K562 (cell line): Measurements from ENCODE around the gene NPAS3. TPM values are rescaled to one million over a fixed set of nuclear protein-coding genes. Genes with fewer than 3 reads are reported as not detected.

ENCODE experiments used
- ATAC-seq: fragments of 200-7000 bp; cut with Tn5 transposase; 3 replicates; pipeline ENCODE4 v1.9.1; 2020; ENCODE audit warnings: moderate library complexity
- BruUV-seq: library from RNA; stranded (reverse); fragments of 400-500 nt; replicated peaks from 2 replicates; lab custom pipeline; 2021; lab: Mats Ljungman, UMichigan
- CTCF ChIA-PET: fragments of 300-600 bp; formaldehyde crosslinking; extraction: SDS; loops from one replicate; lab custom pipeline; 2021; ENCODE audit warnings: low intra/inter-chr PET ratio; lab: Yijun Ruan, JAX
- POLR2A ChIA-PET: fragments of 300-600, 350-650 bp; sonication (Branson Sonifier 250); formaldehyde crosslinking; extraction: SDS; loops from one replicate; lab custom pipeline; 2021; ENCODE audit warnings: antibody characterized with exemption, inconsistent platforms; lab: Yijun Ruan, JAX
- DNase-seq, 4 experiments: peaks; one replicate each; pipeline versions ENCODE4 v3.0.0 to v3.0.0-alpha.2; 2011 to 2018; ENCODE audit warnings: low spot score in 3 of 4, mixed read lengths in 3 of 4; ENCODE audit errors: extremely low read depth in 1 of 4
- FAIRE-seq: peaks from 2 replicates; lab custom pipeline; 2011; peaks lifted over from hg19 to GRCh38; lab: Jason Lieb, UNC
- H2AFZ ChIP-seq: 2 replicates; pipeline ENCODE4 v1.6.0; 2011; ENCODE audit warnings: low read depth, low read length, control low read depth, inconsistent platforms
- H3K27ac ChIP-seq: fragments of 200-600 bp; 3 replicates; pipeline ENCODE4 v1.8.0; 2011; ENCODE audit warnings: low read depth, mild to moderate bottlenecking, control low read depth, inconsistent platforms, low read length, moderate library complexity, mixed read lengths; ENCODE audit errors: extremely low read depth
- H3K27me3 ChIP-seq, 2 experiments: fragments of 300-600 bp in 1 of 2; 2 replicates in 1 of 2; 3 replicates in 1 of 2; pipeline versions ENCODE4 v1.6.0 to v1.8.0; 2011; ENCODE audit warnings: inconsistent platforms in 2 of 2, low read length in 2 of 2, mild to moderate bottlenecking in 1 of 2, mixed read lengths in 1 of 2, moderate library complexity in 1 of 2; ENCODE audit not compliant: control insufficient read depth in 2 of 2, insufficient read depth in 2 of 2
- H3K36me3 ChIP-seq: fragments of 300-600 bp; 3 replicates; pipeline ENCODE4 v1.8.0; 2011; ENCODE audit warnings: mild to moderate bottlenecking, low read length, inconsistent platforms; ENCODE audit not compliant: control insufficient read depth, insufficient read depth
- H3K4me1 ChIP-seq, 2 experiments: fragments of 200-600 bp in 1 of 2; replicated peaks in 1 of 2; 2 replicates in 1 of 2; 3 replicates in 1 of 2; pipeline versions ENCODE4 v1.5.1 to v1.8.0; 2011; ENCODE audit warnings: inconsistent platforms in 2 of 2, low read length in 2 of 2, mild to moderate bottlenecking in 1 of 2, mixed read lengths in 1 of 2, moderate library complexity in 1 of 2; ENCODE audit not compliant: control insufficient read depth in 2 of 2, insufficient read depth in 2 of 2
- H3K4me2 ChIP-seq: 2 replicates; pipeline ENCODE4 v1.6.1; 2011; ENCODE audit warnings: low read length, control low read depth, inconsistent platforms, mixed read lengths; ENCODE audit not compliant: insufficient read depth
- H3K4me3 ChIP-seq: fragments of 200-600 bp; sonication (generic), shearing (Covaris generic); 2 replicates; pipeline ENCODE4 v1.5.1; 2016; ENCODE audit warnings: control low read depth, inconsistent platforms
- H3K79me2 ChIP-seq: fragments of 200-600 bp; 3 replicates; pipeline ENCODE4 v1.8.0; 2011; ENCODE audit warnings: low read length, inconsistent platforms; ENCODE audit not compliant: control insufficient read depth, insufficient read depth
- H3K9ac ChIP-seq, 2 experiments: 2 replicates each; pipeline versions ENCODE4 v1.6.0 to v1.6.1; 2011; ENCODE audit warnings: low read depth in 2 of 2, low read length in 2 of 2, control low read depth in 1 of 2, inconsistent platforms in 1 of 2, mild to moderate bottlenecking in 1 of 2, mixed read lengths in 1 of 2; ENCODE audit not compliant: insufficient read depth in 1 of 2
- H3K9me1 ChIP-seq: one replicate; pipeline ENCODE4 v1.6.0; 2011; ENCODE audit warnings: inconsistent platforms, mild to moderate bottlenecking, low read length, moderate library complexity; ENCODE audit not compliant: control insufficient read depth, insufficient read depth
- H3K9me3 ChIP-seq: replicated peaks from 2 replicates; pipeline ENCODE4 v1.5.1; 2011; ENCODE audit warnings: low read depth, low read length, inconsistent platforms; ENCODE audit not compliant: control insufficient read depth, insufficient read depth
- H4K20me1 ChIP-seq: replicated peaks from 2 replicates; pipeline ENCODE4 v1.6.1; 2011; ENCODE audit warnings: low read length, inconsistent platforms, mixed read lengths; ENCODE audit not compliant: control insufficient read depth, insufficient read depth
- CCNT2 ChIP-seq: IDR thresholded peaks from 2 replicates; pipeline ENCODE4 v1.6.1; 2011; ENCODE audit warnings: borderline replicate concordance, low read depth, mild to moderate bottlenecking, moderate library complexity, mixed read lengths, low read length; ENCODE audit not compliant: insufficient read length; ENCODE audit errors: extremely low read depth
- CHD1 ChIP-seq: fragments of 200-600 bp; sonication (generic); IDR thresholded peaks from one replicate; pipeline ENCODE4 v1.6.1; 2012; ENCODE audit warnings: mild to moderate bottlenecking, moderate library complexity, low read length, inconsistent platforms
- FIP1L1 ChIP-seq: fragments of 200-400 bp; formaldehyde crosslinking; IDR thresholded peaks from 2 replicates; pipeline ENCODE4 v1.6.1; 2018; ENCODE audit warnings: mild to moderate bottlenecking, low read depth, low read length; ENCODE audit not compliant: poor library complexity, severe bottlenecking
- HMG20A ChIP-seq: fragments of 450-650 bp; formaldehyde crosslinking; conservative IDR thresholded peaks from 2 replicates; pipeline ENCODE4 v1.4.0; 2020; ENCODE audit warnings: mild to moderate bottlenecking, mixed read lengths
- HNRNPK ChIP-seq: fragments of 200-400 bp; formaldehyde crosslinking; IDR thresholded peaks from one replicate; pipeline ENCODE4 v1.6.1; 2018; ENCODE audit warnings: mild to moderate bottlenecking, low read depth, low read length; ENCODE audit not compliant: poor library complexity, severe bottlenecking
- NCOA4 ChIP-seq: fragments of 450-650 bp; IDR thresholded peaks from 2 replicates; pipeline ENCODE4 v1.6.1; 2018; ENCODE audit warnings: mild to moderate bottlenecking; ENCODE audit not compliant: partially characterized antibody
- NRF1 ChIP-seq, 2 experiments: fragments of 450-650 bp; IDR thresholded peaks in 1 of 2; conservative IDR thresholded peaks in 1 of 2; 2 replicates each; pipeline ENCODE4 v1.6.1; 2014; ENCODE audit warnings: mild to moderate bottlenecking in 2 of 2
- POLR2B ChIP-seq: fragments of 450-650 bp; IDR thresholded peaks from 2 replicates; pipeline ENCODE4 v1.6.1; 2018; ENCODE audit warnings: low read depth; ENCODE audit not compliant: partially characterized antibody
- TCF7 ChIP-seq: sonication (generic); IDR thresholded peaks from 2 replicates; pipeline ENCODE4 v1.6.1; 2016; ENCODE audit warnings: antibody characterized with exemption, borderline replicate concordance
- WGBS: fragments of 100-300 bp; shearing (Covaris generic); methylation state at CpG from one replicate; pipeline ENCODE4 v1.1.6; 2016; ENCODE audit warnings: low coverage, mixed read lengths; ENCODE audit not compliant: insufficient coverage; ENCODE audit errors: missing lambda C conversion rate; 5-methylcytosine and 5-hydroxymethylcytosine counted together
- in situ Hi-C: fragments of 300-500 bp; cut with MboI; formaldehyde crosslinking; loops from 4 replicates; pipeline ENCODE4 v1.15.0; 2018; ENCODE audit warnings: inconsistent platforms, mixed read lengths
- intact Hi-C: fragments of 100-400 bp; cut with micrococcal nuclease; formaldehyde crosslinking; loops from 2 replicates; pipeline ENCODE4 v1.14.2; 2022
- polyA plus RNA-seq, 8 experiments: library from polyadenylated mRNA; depleted of rRNA in 4 of 8; stranded (reverse) in 5 of 8; unstranded in 3 of 8; fragments of >200 nt; fragmentation: Nextera tagmentation in 2 of 8; fragmentation: Illumina TruSeq in 1 of 8; extraction: Ambion mirVana in 2 of 8; extraction: Trizol in 1 of 8; gene quantifications; 2 replicates each; pipeline versions ENCODE4 v1.2.1 to v1.2.3, GENCODE V29; 2011 to 2014; ENCODE audit warnings: inconsistent platforms in 1 of 8, missing spikeins in 1 of 8
- total RNA-seq, 7 experiments: library from RNA; depleted of rRNA in 6 of 7; stranded (reverse); fragments of >200 nt in 6 of 7; fragmentation: Illumina TruSeq in 2 of 7; extraction: Trizol in 2 of 7; gene quantifications; 2 replicates each; pipeline versions ENCODE4 v1.2.1 to v1.2.3, GENCODE V29; 2011 to 2021; ENCODE audit warnings: low replicate concordance in 1 of 7
- TF ChIP-seq, protein P1 (sequence below), 2 experiments: fragments of 150-350 bp in 1 of 2; IDR thresholded peaks; 2 replicates each; pipeline ENCODE4 v1.6.1; 2012 to 2016; ENCODE audit warnings: low read depth in 2 of 2, low read length in 2 of 2, mild to moderate bottlenecking in 1 of 2, moderate library complexity in 1 of 2
- TF ChIP-seq, protein P2 (sequence below): fragments of 450-650 bp; IDR thresholded peaks from 2 replicates; pipeline ENCODE4 v1.7.0; 2016; ENCODE audit warnings: borderline replicate concordance
- TF ChIP-seq, protein P3 (sequence below): sonication (generic); formaldehyde crosslinking; IDR thresholded peaks from 2 replicates; pipeline ENCODE4 v1.8.0; 2022; ENCODE audit warnings: mild to moderate bottlenecking, missing genetic modification reagents
- TF ChIP-seq, protein P4 (sequence below): fragments of 250-450 bp; sonication (Bioruptor Pico); IDR thresholded peaks from 2 replicates; pipeline ENCODE4 v1.8.0; 2021; ENCODE audit warnings: borderline replicate concordance, mild to moderate bottlenecking, moderate library complexity; ENCODE audit not compliant: poor library complexity, severe bottlenecking

NPAS3 gene
- total and polyA plus RNA-seq, 9 of the 15 experiments (the other 6 are each of a cell fraction or from before 2014, with no cell fraction given): 0.04 TPM; not detected in 8

DNA sequence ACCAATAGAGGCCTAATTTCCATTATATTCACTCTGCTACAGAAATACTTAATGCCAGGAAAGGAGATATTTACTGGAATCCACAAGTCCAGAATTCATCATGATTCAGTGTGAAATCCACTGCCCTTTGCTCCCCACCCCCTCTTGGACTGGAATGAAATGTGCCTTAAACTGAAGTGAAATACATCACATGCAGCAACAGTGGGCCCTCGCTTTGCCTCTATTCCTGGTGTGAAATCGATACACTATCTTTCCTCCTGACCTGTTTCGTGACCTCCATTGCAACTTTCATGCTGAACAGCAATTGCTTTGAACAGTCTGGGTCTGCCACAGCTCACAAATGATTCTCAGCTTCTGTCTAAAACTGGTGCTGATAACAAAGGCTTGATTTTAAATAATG lies 100.6 kb downstream of the NPAS3 start:
- H3K9ac ChIP-seq: no peak overlapping the region
- no peak for TF ChIP-seq NRF1 (conservative IDR thresholded peaks at IDR 0.05 in 1 of 2, IDR thresholded peaks at IDR 0.05 in 1 of 2)
- TF ChIP-seq, protein P1, sequence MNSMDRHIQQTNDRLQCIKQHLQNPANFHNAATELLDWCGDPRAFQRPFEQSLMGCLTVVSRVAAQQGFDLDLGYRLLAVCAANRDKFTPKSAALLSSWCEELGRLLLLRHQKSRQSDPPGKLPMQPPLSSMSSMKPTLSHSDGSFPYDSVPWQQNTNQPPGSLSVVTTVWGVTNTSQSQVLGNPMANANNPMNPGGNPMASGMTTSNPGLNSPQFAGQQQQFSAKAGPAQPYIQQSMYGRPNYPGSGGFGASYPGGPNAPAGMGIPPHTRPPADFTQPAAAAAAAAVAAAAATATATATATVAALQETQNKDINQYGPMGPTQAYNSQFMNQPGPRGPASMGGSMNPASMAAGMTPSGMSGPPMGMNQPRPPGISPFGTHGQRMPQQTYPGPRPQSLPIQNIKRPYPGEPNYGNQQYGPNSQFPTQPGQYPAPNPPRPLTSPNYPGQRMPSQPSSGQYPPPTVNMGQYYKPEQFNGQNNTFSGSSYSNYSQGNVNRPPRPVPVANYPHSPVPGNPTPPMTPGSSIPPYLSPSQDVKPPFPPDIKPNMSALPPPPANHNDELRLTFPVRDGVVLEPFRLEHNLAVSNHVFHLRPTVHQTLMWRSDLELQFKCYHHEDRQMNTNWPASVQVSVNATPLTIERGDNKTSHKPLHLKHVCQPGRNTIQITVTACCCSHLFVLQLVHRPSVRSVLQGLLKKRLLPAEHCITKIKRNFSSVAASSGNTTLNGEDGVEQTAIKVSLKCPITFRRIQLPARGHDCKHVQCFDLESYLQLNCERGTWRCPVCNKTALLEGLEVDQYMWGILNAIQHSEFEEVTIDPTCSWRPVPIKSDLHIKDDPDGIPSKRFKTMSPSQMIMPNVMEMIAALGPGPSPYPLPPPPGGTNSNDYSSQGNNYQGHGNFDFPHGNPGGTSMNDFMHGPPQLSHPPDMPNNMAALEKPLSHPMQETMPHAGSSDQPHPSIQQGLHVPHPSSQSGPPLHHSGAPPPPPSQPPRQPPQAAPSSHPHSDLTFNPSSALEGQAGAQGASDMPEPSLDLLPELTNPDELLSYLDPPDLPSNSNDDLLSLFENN (IDR thresholded peaks at IDR 0.05; ENCODE audit: low read depth in 2 of 2, low read length in 2 of 2): no peak
- TF ChIP-seq, protein P2, sequence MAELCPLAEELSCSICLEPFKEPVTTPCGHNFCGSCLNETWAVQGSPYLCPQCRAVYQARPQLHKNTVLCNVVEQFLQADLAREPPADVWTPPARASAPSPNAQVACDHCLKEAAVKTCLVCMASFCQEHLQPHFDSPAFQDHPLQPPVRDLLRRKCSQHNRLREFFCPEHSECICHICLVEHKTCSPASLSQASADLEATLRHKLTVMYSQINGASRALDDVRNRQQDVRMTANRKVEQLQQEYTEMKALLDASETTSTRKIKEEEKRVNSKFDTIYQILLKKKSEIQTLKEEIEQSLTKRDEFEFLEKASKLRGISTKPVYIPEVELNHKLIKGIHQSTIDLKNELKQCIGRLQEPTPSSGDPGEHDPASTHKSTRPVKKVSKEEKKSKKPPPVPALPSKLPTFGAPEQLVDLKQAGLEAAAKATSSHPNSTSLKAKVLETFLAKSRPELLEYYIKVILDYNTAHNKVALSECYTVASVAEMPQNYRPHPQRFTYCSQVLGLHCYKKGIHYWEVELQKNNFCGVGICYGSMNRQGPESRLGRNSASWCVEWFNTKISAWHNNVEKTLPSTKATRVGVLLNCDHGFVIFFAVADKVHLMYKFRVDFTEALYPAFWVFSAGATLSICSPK: no peak
- TF ChIP-seq CHD1: no peak
- no peak for TF ChIP-seq POLR2B
- TF ChIP-seq, protein P3, sequence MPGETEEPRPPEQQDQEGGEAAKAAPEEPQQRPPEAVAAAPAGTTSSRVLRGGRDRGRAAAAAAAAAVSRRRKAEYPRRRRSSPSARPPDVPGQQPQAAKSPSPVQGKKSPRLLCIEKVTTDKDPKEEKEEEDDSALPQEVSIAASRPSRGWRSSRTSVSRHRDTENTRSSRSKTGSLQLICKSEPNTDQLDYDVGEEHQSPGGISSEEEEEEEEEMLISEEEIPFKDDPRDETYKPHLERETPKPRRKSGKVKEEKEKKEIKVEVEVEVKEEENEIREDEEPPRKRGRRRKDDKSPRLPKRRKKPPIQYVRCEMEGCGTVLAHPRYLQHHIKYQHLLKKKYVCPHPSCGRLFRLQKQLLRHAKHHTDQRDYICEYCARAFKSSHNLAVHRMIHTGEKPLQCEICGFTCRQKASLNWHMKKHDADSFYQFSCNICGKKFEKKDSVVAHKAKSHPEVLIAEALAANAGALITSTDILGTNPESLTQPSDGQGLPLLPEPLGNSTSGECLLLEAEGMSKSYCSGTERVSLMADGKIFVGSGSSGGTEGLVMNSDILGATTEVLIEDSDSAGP (CRISPR knock-in tag): no peak
- TF ChIP-seq, protein P4, sequence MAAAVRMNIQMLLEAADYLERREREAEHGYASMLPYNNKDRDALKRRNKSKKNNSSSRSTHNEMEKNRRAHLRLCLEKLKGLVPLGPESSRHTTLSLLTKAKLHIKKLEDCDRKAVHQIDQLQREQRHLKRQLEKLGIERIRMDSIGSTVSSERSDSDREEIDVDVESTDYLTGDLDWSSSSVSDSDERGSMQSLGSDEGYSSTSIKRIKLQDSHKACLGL (CRISPR knock-in tag): no peak
- TF ChIP-seq NCOA4: no peak
- no peak for TF ChIP-seq HNRNPK
- TF ChIP-seq HMG20A (CRISPR knock-in tag): no peak
- TF ChIP-seq FIP1L1: no peak
- no peak for TF ChIP-seq TCF7
- no peak for TF ChIP-seq CCNT2
- no peak overlapping the region for H3K4me3 ChIP-seq
- H3K4me2 ChIP-seq: no peak overlapping the region
- H3K36me3 ChIP-seq: no peaks in the 10 kb centered on the region
- no peaks in the 10 kb centered on the region for H3K9me3 ChIP-seq
- intact Hi-C loops (no loop called here), in situ Hi-C loops (no loop called here)
- no peaks in the 10 kb centered on the region for H3K4me1 ChIP-seq
- DNase-seq (no peak), FAIRE-seq (no peak), ATAC-seq (no peak)
- no TSS peak for BruUV-seq
- ChIA-PET POLR2A (no interaction called here), CTCF (no interaction called here)
- H3K27me3 ChIP-seq: no peaks in the 10 kb centered on the region
- WGBS: 0% methylated on average over 1 of the region's 3 CpGs
- no peak overlapping the region for H2AFZ ChIP-seq
- no peak overlapping the region for H3K27ac ChIP-seq
- no peaks in the 10 kb centered on the region for H3K9me1 ChIP-seq
- no peaks in the 10 kb centered on the region for H3K79me2 ChIP-seq
- H4K20me1 ChIP-seq: no peaks in the 10 kb centered on the region
